H9 (cell line): ENCODE measurements around the gene FCMR. TPM values are rescaled to one million over a fixed set of nuclear protein-coding genes. Genes with fewer than 3 reads are reported as not detected.

Source experiments
- DNase-seq: peaks from one replicate; pipeline ENCODE4 v3.0.0-alpha.2; 2017
- H2AFZ ChIP-seq: one replicate; pipeline ENCODE4 v1.6.1; 2013; ENCODE audit warnings: mild to moderate bottlenecking, low read length, control low read depth, moderate library complexity
- H2AK5ac ChIP-seq: 2 replicates; pipeline ENCODE4 v1.6.1; 2013; ENCODE audit warnings: low read length, control low read depth, mixed read lengths; ENCODE audit not compliant: insufficient read length
- H2BK120ac ChIP-seq: one replicate; pipeline ENCODE4 v1.6.1; 2013; ENCODE audit warnings: low read depth, mild to moderate bottlenecking, low read length, control low read depth, inconsistent platforms; ENCODE audit not compliant: poor library complexity, severe bottlenecking
- H2BK12ac ChIP-seq: 2 replicates; pipeline ENCODE4 v1.6.1; 2013; ENCODE audit warnings: low read length, control low read depth, mixed read lengths, low read depth; ENCODE audit not compliant: insufficient read length
- H2BK15ac ChIP-seq: 2 replicates; pipeline ENCODE4 v1.6.1; 2013; ENCODE audit warnings: low read depth, low read length, control low read depth
- H2BK20ac ChIP-seq: one replicate; pipeline ENCODE4 v1.6.1; 2013; ENCODE audit warnings: low read depth, mild to moderate bottlenecking, low read length, control low read depth, inconsistent platforms; ENCODE audit not compliant: poor library complexity, severe bottlenecking
- H2BK5ac ChIP-seq: 2 replicates; pipeline ENCODE4 v1.6.1; 2013; ENCODE audit warnings: low read length, control low read depth, mixed read lengths; ENCODE audit not compliant: insufficient read length
- H3K14ac ChIP-seq: 2 replicates; pipeline ENCODE4 v1.6.1; 2013; ENCODE audit warnings: low read length, control low read depth; ENCODE audit not compliant: insufficient read depth
- H3K18ac ChIP-seq: 2 replicates; pipeline ENCODE4 v1.6.1; 2013; ENCODE audit warnings: low read depth, mild to moderate bottlenecking, mixed read lengths, low read length, control low read depth; ENCODE audit not compliant: insufficient read length
- H3K23ac ChIP-seq: 2 replicates; pipeline ENCODE4 v1.6.1; 2013; ENCODE audit warnings: low read length, control low read depth, mixed read lengths, low read depth; ENCODE audit not compliant: insufficient read length
- H3K23me2 ChIP-seq: 2 replicates; pipeline ENCODE4 v1.6.1; 2013; ENCODE audit warnings: low read depth, mild to moderate bottlenecking, mixed read lengths, low read length, control low read depth; ENCODE audit not compliant: insufficient read length, poor library complexity, severe bottlenecking
- H3K27ac ChIP-seq: 2 replicates; pipeline ENCODE4 v1.5.1; 2013; ENCODE audit warnings: low read length, control low read depth, mixed read lengths, low read depth; ENCODE audit not compliant: insufficient read length
- H3K27me3 ChIP-seq: 2 replicates; pipeline ENCODE4 v1.6.1; 2013; ENCODE audit warnings: low read length, control low read depth, inconsistent platforms; ENCODE audit not compliant: insufficient read depth
- H3K4ac ChIP-seq: 2 replicates; pipeline ENCODE4 v1.6.1; 2013; ENCODE audit warnings: low read depth, mild to moderate bottlenecking, control low read depth, inconsistent platforms, low read length, moderate library complexity
- H3K4me1 ChIP-seq: 2 replicates; pipeline ENCODE4 v1.6.1; 2013; ENCODE audit warnings: low read length, control low read depth, inconsistent platforms; ENCODE audit not compliant: insufficient read depth
- H3K4me2 ChIP-seq: 2 replicates; pipeline ENCODE4 v1.6.1; 2013; ENCODE audit warnings: low read length, control low read depth, mixed read lengths; ENCODE audit not compliant: insufficient read length, insufficient read depth
- H3K56ac ChIP-seq: 2 replicates; pipeline ENCODE4 v1.6.1; 2013; ENCODE audit warnings: low read depth, mild to moderate bottlenecking, mixed read lengths, low read length, control low read depth; ENCODE audit not compliant: insufficient read length
- H3K79me1 ChIP-seq: 2 replicates; pipeline ENCODE4 v1.6.1; 2013; ENCODE audit warnings: low read depth, mild to moderate bottlenecking, moderate library complexity, low read length, control low read depth, inconsistent platforms; ENCODE audit not compliant: insufficient read depth, poor library complexity, severe bottlenecking
- H3K79me2 ChIP-seq: 2 replicates; pipeline ENCODE4 v1.6.1; 2013; ENCODE audit warnings: low read length, control low read depth, inconsistent platforms; ENCODE audit not compliant: insufficient read depth
- H3K9ac ChIP-seq: 2 replicates; pipeline ENCODE4 v1.6.1; 2013; ENCODE audit warnings: low read length, control low read depth, mixed read lengths; ENCODE audit not compliant: insufficient read length; ENCODE audit errors: extremely low read depth
- H3K9me3 ChIP-seq: one replicate; pipeline ENCODE4 v1.6.1; 2013; ENCODE audit warnings: low read depth, low read length, inconsistent platforms; ENCODE audit not compliant: control insufficient read depth
- H3T11ph ChIP-seq: one replicate; pipeline ENCODE4 v1.6.1; 2013; ENCODE audit warnings: mild to moderate bottlenecking, low read length, control low read depth, inconsistent platforms
- H4K20me1 ChIP-seq: one replicate; pipeline ENCODE4 v1.6.1; 2013; ENCODE audit not compliant: control insufficient read depth, insufficient read length, insufficient read depth
- H4K5ac ChIP-seq: 2 replicates; pipeline ENCODE4 v1.6.1; 2013; ENCODE audit warnings: low read depth, mild to moderate bottlenecking, mixed read lengths, low read length, control low read depth; ENCODE audit not compliant: insufficient read length
- H4K8ac ChIP-seq: replicated peaks from 2 replicates; pipeline ENCODE4 v1.6.1; 2013; ENCODE audit warnings: low read length, control low read depth, mixed read lengths, low read depth; ENCODE audit not compliant: insufficient read length
- H4K91ac ChIP-seq: 2 replicates; pipeline ENCODE4 v1.6.1; 2013; ENCODE audit warnings: low read depth, mild to moderate bottlenecking, moderate library complexity, mixed read lengths, low read length, control low read depth; ENCODE audit not compliant: insufficient read length
- H3K27ac Mint-ChIP-seq, 3 experiments: 2 replicates in 2 of 3; 3 replicates in 1 of 3; pipeline ENCODE4 v1.8.0; 2020 to 2021; ENCODE audit warnings: mixed read lengths in 3 of 3, mild to moderate bottlenecking in 1 of 3, moderate library complexity in 1 of 3
- H3K27me3 Mint-ChIP-seq: 2 replicates; pipeline ENCODE4 v1.8.0; 2021; ENCODE audit warnings: low read depth, mild to moderate bottlenecking, moderate library complexity, mixed read lengths
- H3K36me3 Mint-ChIP-seq, 3 experiments: 2 replicates in 2 of 3; 3 replicates in 1 of 3; pipeline ENCODE4 v1.8.0; 2020 to 2021; ENCODE audit warnings: low read depth in 3 of 3, mixed read lengths in 3 of 3; ENCODE audit not compliant: insufficient read depth in 1 of 3
- H3K4me1 Mint-ChIP-seq, 2 experiments: 2 replicates each; pipeline ENCODE4 v1.8.0; 2020; ENCODE audit warnings: mixed read lengths in 2 of 2
- H3K4me3 Mint-ChIP-seq, 2 experiments: 2 replicates in 1 of 2; 3 replicates in 1 of 2; pipeline ENCODE4 v1.8.0; 2020 to 2021; ENCODE audit warnings: mild to moderate bottlenecking in 2 of 2, mixed read lengths in 2 of 2, moderate library complexity in 1 of 2
- H3K9me3 Mint-ChIP-seq, 2 experiments: 2 replicates in 1 of 2; 3 replicates in 1 of 2; pipeline ENCODE4 v1.8.0; 2020; ENCODE audit warnings: mild to moderate bottlenecking in 2 of 2, mixed read lengths in 2 of 2, moderate library complexity in 1 of 2
- WGBS: extraction: QIAGEN DNeasy Blood & Tissue Kit; methylation state at CpG from one replicate; pipeline ENCODE4 v1.1.7; 2013; ENCODE audit warnings: missing lambda C conversion rate, low lambda C conversion rate, mixed read lengths; ENCODE audit not compliant: insufficient read length; ENCODE audit errors: extremely low coverage; 5-methylcytosine and 5-hydroxymethylcytosine counted together
- total RNA-seq: library from RNA; stranded (reverse); gene quantifications from 2 replicates; pipeline ENCODE4 v1.2.1, GENCODE V29; 2021
- TF ChIP-seq, protein P1 (sequence below): fragments of 200-600 bp; sonication (generic); conservative IDR thresholded peaks from 3 replicates; pipeline ENCODE4 v1.8.0; 2021; ENCODE audit warnings: antibody characterized with exemption, mild to moderate bottlenecking

Gene FCMR
- total RNA-seq, 1 experiment from 2014 or later: not detected

- Histone ChIP-seq H3T11ph (no peak overlapping the region), H3K9ac (no peak overlapping the region), H4K91ac (no peak overlapping the region), H2BK120ac (no peak overlapping the region), H3K23me2 (no peaks in the 10 kb centered on the region), H2BK5ac (no peak overlapping the region), H3K4ac (no peak overlapping the region), H3K23ac (no peak overlapping the region), H3K4me1 (no peaks in the 10 kb centered on the region), H3K18ac (no peak overlapping the region), H3K4me2 (no peak overlapping the region), H4K5ac (no peak overlapping the region), H3K27me3 (no peaks in the 10 kb centered on the region), H3K79me1 (no peaks in the 10 kb centered on the region), H3K27ac (no peak overlapping the region), H2BK15ac (no peak overlapping the region), H3K9me3 (no peaks in the 10 kb centered on the region), H2BK20ac (no peak overlapping the region), H4K20me1 (no peaks in the 10 kb centered on the region), H2BK12ac (no peak overlapping the region), H2AK5ac (no peak overlapping the region), H3K79me2 (no peaks in the 10 kb centered on the region), H3K14ac (no peak overlapping the region), H3K56ac (no peak overlapping the region), H2AFZ (no peak overlapping the region), H4K8ac (no peak overlapping the region)
- no peaks in the 10 kb centered on the region for H3K36me3 Mint-ChIP-seq
- WGBS: no CpG with 5 or more reads among the region's 5 CpGs
- peaks cover 0 to 4% of the 10 kb centered on the region in 2 experiments; a peak in 1 of 5 replicates for H3K9me3 Mint-ChIP-seq
- H3K27me3 Mint-ChIP-seq: peaks cover 33% of the 10 kb centered on the region
- DNase-seq: no peak
- no peak overlapping the region for H3K27ac Mint-ChIP-seq
- peaks cover 0 to 2% of the 10 kb centered on the region in 2 experiments; a peak in 2 of 4 replicates for H3K4me1 Mint-ChIP-seq
- TF ChIP-seq, protein P1, sequence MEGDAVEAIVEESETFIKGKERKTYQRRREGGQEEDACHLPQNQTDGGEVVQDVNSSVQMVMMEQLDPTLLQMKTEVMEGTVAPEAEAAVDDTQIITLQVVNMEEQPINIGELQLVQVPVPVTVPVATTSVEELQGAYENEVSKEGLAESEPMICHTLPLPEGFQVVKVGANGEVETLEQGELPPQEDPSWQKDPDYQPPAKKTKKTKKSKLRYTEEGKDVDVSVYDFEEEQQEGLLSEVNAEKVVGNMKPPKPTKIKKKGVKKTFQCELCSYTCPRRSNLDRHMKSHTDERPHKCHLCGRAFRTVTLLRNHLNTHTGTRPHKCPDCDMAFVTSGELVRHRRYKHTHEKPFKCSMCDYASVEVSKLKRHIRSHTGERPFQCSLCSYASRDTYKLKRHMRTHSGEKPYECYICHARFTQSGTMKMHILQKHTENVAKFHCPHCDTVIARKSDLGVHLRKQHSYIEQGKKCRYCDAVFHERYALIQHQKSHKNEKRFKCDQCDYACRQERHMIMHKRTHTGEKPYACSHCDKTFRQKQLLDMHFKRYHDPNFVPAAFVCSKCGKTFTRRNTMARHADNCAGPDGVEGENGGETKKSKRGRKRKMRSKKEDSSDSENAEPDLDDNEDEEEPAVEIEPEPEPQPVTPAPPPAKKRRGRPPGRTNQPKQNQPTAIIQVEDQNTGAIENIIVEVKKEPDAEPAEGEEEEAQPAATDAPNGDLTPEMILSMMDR: no peak
- H3K4me3 Mint-ChIP-seq: no peak overlapping the region
Measured at GRCh38 chr1:206859082-206859521, 62.6 kb downstream of the FCMR start.
